Activated CD8-positive, alpha-beta memory T cell treated with anti-CD3 and anti-CD28 coated beads, Interleukin-2, amount 50 U/mL, for 48 hours (primary cell): ENCODE measurements around the gene CCDC88B.

ENCODE experiments used
- DNase-seq: peaks from one replicate; pipeline ENCODE4 v3.0.0-alpha.2; 2020

CCDC88B gene

DNA sequence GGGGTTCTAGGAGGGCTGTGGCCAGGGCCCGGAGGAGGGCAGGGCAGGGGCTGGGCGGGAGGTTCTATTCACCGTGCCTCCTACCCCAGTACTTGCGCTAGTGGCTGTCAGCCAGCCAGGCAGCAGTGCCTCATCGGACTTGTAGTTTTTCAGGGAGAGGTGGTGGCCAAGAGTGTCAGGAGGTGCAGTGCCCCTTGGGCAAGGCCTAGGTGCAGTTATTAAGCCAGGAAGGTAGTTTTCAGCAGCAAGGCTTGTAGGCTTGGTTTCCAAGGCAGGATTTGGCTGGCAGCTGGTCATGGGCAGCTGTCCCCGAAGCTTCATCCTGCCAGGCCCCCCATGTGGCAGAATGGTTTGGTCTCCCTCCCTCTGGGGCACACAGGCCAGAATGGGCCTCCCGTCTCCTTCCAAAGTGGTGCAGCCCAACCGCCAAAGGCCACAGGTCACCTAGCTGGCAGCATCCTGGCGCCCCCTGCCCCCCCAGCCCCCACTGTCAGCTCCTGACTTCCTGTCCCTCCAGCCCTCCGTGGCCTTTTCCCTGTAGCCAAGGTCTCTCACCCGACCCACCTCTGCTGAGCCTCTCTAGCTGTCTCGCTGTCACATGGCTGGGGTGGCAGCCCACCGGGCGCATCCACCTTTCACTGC is 8.5 kb downstream of the CCDC88B start:
- no peak for DNase-seq

DNA sequence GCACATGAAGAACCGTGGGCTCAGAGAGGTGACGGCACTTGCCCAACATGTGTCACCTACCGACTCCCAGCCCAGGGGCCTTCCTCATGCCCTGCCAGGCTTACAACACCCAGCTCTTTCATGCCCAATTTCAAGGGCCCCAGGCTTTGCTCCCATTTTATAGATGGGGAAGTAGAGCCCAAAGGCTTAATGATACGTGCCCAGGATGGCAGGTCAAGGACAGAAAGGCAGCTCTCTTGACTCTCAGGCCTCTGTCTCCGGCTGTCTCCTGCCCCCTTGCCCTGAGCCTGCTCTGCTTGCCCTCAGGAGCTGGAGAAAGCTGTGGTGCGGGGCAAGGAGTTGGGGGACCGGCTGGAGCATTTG is 9.0 kb downstream of the CCDC88B start:
- no peak for DNase-seq

DNA sequence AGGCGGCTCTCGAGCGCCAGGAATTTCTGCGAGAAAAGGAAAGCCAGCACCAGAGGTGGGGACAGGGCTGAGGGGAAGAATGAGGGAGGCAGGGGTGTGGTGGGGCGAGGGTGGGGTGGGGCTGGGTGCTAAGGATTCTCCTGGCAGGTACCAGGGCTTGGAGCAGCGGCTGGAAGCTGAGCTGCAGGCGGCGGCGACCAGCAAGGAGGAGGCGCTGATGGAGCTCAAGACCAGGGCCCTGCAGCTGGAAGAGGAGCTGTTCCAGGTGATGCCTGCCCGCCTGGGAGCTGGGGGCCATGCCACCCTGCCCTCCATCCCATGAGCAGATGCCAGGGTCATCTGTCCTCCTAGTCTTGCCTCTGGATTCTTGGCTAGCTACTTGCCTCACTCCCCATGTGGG is 9.4 kb downstream of the CCDC88B start:
- DNase-seq = no peak

DNA sequence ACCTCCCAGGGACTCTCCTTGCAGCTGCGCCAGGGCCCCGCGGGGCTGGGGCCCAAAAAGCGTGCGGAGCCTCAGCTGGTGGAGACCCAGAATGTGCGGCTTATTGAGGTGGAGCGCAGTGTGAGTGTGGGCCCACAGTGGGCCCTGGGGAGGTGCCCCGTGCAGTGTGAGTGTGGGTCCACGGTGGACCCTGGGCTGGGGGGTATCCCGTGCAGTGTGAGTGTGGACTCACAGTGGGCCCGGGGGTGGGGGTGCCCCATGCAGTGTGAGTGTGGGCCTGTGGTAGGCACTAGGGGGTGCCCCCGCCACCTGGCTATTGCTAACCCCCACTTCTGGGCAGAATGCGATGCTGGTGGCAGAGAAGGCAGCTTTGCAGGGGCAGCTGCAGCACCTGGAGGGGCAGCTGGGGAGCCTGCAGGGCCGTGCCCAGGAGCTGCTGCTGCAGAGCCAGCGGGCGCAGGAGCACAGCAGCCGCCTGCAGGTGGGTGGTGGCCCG is 11.2 kb downstream of the CCDC88B start:
- no peak for DNase-seq

DNA sequence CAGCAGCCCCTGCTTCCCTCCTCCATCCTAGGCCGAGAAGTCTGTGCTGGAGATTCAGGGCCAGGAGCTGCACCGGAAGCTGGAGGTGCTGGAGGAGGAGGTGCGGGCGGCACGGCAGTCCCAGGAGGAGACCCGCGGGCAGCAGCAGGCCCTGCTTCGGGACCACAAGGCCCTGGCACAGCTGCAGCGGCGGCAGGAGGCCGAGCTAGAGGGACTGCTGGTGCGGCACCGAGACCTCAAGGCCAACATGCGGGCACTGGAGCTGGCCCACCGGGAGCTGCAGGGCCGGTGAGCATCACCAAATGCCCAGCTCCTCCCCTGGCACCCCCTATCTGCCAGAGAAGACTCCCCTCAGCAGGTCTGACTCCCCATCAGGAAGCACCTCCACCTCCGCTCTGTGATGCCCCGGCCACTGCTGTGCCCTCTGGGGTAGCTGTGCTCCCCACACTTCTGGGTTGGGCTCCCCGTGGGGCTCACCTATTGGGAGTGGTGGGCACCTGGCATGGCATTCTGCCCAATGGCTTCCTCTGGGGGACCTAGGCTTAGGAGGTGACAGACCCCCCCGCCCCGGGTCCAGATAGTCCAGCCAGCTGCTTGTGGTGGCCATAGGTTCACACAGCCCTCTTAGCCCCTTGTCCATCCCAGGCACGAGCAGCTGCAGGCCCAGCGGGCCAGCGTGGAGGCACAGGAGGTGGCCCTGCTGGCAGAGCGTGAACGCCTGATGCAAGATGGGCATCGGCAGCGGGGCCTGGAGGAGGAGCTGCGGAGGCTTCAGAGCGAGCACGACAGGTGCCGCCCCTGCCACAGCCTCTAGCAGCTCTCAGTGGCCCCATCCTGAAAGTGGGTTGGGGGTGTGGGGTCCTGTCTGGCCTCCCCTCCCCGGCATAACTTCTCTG is 12.3 kb downstream of the CCDC88B start:
- no peak for DNase-seq

DNA sequence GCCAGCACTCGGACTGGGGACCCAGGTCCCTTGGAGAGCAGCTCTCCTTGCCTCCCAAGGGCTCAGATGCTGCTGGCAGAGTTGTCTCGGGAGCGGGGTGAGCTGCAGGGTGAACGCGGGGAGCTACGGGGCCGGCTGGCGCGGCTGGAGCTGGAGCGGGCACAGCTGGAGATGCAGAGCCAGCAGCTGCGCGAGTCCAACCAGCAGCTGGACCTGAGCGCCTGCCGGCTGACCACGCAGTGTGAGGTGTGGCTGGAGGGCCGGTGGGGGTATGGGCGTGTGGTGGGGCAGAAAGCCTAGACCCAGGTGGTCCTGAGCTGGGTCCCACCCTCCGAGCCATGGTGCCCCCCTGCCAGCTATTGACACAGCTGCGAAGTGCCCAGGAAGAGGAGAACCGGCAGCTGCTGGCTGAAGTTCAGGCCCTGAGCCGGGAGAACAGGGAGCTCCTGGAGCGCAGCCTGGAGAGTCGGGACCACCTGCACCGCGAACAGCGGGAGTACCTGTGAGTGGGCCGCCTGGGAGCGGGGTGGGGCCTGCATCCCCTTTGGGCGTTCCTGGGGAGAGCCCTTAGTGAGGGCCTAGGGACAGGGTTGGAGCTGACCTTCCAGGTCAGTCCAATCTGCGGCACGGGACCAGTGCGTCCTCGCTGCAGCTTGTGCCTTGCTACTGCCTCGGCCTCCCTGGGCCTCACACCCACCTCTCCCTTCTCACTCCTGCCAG is 13.2 kb downstream of the CCDC88B start:
- DNase-seq = no peak

DNA sequence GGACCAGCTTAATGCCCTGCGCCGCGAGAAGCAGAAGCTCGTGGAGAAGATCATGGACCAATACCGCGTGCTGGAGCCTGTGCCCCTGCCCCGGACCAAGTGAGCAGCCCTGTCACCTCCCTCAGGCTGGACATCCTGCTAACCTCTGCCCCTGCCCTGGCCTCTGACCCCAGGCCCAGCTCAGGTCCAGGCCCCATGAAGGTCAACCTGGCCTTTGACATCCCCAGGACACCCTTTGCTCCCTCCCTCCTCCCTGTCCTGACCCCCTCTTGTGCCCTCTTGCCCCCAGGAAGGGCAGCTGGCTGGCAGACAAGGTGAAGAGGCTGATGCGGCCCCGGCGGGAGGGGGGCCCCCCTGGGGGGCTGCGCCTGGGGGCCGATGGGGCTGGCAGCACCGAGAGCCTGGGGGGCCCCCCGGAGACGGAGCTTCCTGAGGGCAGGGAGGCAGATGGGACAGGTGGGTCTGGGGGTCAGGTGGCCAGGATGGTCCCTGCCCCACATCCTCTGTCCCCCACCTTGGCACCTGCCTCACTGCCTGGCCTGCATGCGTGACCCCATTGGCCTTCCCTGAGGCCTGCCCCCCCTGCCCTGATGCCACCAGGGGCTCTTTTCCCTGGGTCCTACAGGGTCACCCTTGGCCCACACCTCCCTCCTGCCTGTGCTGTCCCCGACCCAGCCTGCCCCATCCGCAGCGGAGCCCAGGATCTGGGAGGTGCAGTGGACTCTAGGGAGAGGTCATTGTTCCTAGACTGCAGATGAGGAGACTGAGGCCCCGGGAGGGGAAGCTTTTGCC is 13.9 kb downstream of the CCDC88B start:
- no peak for DNase-seq

DNA sequence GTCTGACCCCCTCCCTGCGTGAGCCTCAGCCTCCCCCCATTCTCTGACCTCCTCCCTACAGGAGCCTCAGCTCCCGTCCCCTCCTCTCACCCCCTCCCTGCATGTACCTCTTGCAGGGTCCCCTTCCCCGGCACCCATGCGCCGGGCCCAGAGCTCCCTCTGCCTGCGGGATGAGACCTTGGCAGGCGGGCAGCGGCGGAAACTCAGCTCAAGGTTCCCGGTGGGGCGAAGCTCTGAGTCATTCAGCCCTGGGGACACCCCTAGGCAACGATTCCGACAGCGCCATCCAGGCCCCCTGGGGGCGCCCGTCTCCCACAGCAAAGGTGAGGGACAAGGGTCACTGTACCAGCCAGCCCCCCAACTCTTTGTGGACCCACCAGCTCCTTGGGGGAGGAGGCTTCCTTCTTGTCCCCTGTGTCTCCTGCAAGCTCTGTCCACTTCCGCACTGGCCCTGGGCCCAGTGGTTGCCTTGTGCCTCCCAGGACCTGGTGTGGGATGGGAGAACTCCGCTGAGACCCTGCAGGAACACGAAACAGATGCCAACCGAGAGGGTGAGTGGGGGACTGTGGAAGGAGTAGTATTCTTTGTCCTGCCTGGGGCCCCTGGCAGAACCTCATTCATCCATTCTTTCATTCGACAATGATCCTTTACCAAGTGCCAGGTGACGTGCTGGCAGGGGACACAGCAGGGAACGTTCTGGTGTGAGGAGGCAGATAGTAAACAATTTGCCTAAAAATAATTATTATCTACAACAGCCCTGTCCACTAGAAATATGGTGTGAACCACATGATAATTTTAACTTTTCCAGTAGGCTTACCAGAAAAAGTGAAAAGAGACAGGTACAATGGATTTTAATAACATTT is 15.3 kb downstream of the CCDC88B start:
- DNase-seq = peak; percentile 79

DNA sequence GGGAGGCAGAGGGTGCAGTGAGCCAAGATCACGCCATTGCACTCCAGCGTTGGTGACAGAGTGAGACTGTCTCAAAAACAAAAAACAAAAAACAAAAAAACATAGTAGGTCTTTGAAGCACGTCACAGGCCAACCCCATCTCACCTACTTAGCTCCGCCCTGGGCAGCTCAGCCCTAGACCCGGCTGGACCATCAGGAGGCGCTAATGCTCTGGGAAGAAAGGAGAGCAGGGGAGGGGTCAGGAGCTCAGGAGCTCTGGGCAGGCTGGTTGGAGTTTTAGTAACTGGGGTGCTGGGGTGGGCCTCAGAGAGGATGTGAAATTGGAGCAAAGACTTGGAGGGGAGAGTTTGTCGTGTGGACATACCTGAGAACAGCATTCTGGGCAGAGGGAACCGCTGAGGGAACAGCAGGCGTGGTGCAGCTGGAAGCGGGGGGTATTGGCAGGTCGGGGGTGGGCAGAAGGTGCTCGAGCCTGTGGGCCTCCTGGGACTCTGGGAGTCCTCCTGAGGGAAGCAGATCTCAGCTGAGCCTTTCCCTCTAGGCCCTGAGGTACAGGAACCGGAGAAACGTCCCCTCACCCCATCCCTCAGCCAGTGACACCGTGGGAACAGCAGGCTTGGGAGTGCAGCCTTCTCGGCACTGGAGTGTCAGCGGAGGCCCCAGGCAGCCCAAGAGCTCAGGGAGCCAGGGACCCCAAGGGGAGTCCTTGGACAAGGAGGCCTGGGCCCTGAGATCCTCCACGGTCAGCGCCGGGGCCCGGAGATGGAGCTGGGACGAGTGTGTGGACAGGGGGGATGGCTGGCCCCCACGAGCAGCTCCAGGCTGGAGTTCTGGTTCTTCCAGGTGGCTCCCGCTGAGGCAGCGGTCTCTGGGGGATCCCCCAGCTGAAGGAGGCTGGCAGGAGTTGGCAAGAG is 16.8 kb downstream of the CCDC88B start:
- DNase-seq = peak; percentile 72

DNA sequence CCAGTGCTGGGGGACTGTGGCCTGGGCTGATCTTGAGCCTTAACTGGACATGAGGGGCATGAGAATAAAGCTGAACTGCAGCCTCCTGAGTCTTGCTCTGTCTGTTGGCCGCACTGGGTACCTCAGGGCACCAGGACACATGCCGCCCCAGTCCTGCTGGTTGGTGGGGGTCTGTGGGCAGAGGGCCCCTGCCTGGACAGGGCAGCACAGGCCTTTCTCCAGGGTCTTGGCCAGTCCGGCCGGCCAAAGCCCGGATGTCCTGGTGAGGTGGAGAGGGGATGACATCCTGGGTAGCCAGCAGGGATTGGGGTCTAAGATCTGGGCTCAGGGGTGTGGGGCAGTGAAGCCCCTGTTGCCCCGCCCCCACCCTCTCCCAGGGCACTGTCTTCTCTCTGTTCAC is 17.4 kb downstream of the CCDC88B start:
- DNase-seq = no peak

DNA sequence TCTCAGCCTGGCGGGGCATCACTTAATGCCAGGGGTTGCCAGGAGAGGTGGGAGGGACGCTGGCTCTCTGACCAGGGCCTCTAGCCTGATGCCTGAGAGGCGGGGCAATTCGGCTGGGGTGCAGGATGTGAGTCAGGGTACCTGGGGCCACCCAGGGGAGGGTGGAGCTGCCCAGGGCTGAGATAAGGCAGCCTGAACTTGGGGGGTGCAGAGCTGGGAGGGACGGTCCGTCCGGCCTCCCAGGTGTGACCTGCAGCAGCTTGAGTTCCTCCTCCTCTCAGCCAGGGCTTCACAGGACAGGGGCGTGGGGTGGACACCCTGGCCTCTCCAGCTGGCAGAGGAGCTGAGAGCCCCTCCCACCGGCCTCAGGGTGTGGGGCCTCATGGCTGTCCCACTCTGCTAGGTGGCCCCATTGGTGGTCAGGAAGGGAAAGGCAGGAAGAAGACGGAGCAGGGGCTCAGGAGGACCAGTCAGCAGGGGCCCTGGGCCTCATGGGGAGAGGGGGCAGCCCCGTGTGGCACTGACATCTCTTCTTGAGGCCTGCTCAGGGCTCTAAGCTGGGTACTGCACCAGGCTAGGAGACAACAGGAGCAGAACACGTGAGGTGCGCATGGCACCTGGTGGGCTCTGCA is 18.0 kb downstream of the CCDC88B start:
- DNase-seq = peak; percentile 75

DNA sequence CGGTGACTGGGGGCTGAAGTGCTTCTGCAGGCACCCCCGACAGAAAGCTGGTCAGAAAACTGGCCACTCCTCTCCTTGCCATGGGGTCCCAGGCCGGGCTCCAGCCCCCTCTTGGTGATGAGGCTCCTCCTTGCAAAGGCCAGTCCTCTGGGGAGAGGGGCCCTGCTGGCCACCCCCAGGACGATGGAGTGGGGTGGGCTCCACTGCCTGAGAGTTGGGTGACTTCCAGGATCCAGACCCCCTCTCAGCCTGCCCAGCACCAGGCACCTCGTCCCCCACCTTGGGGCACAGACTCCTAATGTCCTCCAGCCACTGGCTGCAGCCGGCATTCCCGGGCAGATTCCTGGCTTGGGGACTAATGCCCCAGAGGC is 18.5 kb downstream of the CCDC88B start:
- DNase-seq = no peak

DNA sequence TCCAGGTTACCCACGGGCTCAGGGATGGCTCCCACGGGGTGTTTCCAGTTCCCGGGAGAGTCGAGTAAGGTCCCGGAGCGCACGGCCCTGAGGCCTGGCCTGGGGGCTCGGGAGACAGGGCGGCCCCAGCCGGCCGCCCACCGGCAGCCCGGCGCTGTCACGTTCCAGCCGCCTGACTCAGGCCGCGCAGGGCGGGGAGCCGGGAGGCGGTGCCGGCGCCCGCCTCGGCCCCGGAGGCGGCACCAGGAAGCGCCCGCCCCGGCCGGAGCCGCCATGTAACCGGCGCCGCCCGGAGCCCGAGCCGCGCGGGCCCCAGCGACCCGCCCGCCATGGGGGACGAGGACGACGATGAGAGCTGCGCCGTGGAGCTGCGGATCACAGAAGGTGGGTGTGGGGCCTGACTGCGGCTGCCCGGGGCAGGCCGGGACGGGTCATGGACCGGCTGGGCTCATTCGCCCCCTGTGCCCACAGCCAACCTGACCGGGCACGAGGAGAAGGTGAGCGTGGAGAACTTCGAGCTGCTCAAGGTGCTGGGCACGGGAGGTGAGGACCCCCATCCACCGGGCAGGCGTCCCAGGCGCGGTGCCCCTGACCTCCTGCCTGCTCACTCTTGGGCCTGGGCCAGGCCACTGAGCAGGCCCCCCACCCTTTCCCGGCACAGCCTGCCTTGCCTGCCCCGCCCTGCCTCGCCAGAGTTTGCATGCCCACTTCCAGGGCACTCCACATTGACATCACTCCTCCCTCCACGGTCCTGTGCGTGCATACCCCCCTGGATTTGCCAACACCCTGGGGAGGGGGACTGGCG is 19.1 kb downstream of the CCDC88B start, which contains the start of gene RPS6KA4:
Gene RPS6KA4, plus strand, starts transcription at position 256 of the 805 bp plus-strand sequence. Its CDS starts 74 bp downstream, at position 330.
- peak; percentile 81 for DNase-seq

DNA sequence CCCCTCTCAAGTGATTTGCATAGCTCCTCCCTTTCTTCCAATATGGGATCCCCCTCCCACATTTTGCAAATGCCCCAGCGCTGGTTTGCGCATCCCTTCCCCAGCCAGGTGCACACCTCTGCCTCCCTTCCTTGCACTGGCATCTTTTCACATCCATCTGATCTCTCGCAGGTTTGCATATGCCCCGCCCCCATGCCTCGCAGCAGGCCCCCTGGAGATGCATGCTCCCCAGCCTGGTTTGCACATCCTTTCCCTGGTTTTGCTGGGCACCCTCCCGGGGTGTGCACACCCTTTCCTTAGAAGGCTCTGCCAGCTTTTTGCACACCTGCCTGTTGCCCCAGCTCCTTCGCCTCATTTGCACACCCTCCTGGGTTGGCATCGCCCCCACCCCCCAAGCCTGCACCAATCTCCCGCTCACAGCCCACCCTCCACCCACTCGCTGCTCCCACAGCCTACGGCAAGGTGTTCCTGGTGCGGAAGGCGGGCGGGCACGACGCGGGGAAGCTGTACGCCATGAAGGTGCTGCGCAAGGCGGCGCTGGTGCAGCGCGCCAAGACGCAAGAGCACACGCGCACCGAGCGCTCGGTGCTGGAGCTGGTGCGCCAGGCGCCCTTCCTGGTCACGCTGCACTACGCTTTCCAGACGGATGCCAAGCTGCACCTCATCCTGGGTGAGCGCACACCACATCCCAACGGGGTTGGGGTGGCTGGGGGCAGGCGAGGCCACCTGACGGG is 19.9 kb downstream of the CCDC88B start:
- DNase-seq = no peak

DNA sequence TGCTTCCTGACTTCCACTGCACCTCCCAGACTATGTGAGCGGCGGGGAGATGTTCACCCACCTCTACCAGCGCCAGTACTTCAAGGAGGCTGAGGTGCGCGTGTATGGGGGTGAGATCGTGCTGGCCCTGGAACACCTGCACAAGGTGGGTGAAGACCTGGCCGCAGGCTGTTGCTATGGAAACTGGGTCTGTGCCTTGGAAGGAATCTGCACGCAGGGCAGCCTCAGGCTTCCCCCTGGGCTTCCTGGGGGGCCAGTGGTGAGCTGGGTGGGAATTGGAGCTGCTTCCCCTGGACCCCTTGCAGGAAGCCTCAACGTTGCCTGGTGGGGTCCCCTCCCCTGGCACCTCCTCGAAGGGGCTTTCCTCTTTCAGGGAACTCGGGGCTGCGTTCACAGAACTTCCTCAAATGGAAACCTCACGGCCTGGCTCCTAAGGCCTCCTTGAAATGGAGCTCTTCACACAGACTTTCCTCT is 20.5 kb downstream of the CCDC88B start:
- no peak for DNase-seq

DNA sequence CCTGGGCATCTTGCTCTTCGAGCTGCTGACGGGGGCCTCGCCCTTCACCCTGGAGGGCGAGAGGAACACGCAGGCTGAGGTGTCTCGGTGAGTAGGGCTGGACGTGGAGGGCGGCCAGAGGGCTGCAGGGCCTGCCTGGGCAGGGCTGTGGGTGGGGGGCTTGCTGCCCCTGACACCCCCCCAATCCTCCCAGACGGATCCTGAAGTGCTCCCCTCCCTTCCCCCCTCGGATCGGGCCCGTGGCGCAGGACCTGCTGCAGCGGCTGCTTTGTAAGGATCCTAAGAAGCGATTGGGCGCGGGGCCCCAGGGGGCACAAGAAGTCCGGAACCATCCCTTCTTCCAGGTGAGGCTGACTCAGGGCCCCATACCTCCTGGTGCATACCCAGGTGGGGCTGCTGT is 21.7 kb downstream of the CCDC88B start:
- DNase-seq = no peak

DNA sequence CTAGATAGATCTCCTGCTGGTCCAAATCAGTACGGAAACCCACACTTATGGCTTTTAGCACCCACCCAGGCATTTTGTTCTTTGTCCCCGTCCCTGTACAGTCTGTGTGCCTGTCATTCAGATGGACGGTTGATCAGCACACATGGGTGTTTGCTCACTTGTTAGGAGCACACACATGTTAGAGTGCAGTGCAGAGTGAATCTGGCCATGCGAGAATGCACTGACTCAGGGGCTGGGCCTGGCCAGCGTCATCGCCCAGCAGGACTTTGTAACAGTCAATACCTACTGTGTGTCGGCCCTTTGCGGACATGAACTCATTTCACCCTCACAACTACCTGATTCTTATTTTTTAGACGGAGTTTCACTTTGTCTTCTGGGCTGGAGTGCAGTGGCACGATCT is 22.3 kb downstream of the CCDC88B start:
- no peak for DNase-seq

DNA sequence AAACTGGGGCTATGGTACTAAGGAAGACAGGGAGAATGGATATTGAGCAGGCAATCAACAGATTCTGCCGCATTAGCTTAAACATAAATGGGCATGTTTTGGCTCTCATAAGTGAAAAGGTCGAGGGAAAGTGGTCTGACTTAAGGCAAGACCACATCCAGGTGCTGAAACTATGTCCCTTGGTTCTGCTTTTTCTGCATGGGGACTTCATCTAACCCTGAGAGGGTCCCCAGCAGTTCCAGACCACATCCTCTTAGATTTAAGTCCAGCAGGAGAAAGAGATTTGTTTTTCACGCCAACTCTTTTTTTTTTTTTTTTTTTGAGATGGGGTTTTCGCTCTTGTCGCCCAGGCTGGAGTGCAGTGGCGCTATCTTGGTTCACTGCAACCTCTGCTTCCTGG is 24.4 kb downstream of the CCDC88B start:
- DNase-seq = no peak
